Ishikawa (cell line): ENCODE measurements around the gene ABCC1.

Experiments
- CEBPB ChIP-seq: IDR thresholded peaks from 2 replicates; pipeline ENCODE4 v1.6.1; 2012
- CREB1 ChIP-seq: IDR thresholded peaks from 2 replicates; pipeline ENCODE4 v1.6.1; 2012; ENCODE audit warnings: low read depth
- EGR1 ChIP-seq: IDR thresholded peaks from 2 replicates; pipeline ENCODE4 v1.6.1; 2012
- EP300 ChIP-seq: IDR thresholded peaks from 2 replicates; pipeline ENCODE4 v1.6.1; 2012; ENCODE audit warnings: borderline replicate concordance
- FOXM1 ChIP-seq: IDR thresholded peaks from 2 replicates; pipeline ENCODE4 v1.6.1; 2012; ENCODE audit warnings: low read depth, borderline replicate concordance
- NFIC ChIP-seq: IDR thresholded peaks from 2 replicates; pipeline ENCODE4 v1.6.1; 2012
- RAD21 ChIP-seq: IDR thresholded peaks from 2 replicates; pipeline ENCODE4 v1.6.1; 2012; ENCODE audit warnings: low read depth
- TAF1 ChIP-seq: IDR thresholded peaks from 2 replicates; pipeline ENCODE4 v1.6.1; 2012; ENCODE audit warnings: low read depth, mild to moderate bottlenecking
- TCF12 ChIP-seq: IDR thresholded peaks from 2 replicates; pipeline ENCODE4 v1.6.1; 2012; ENCODE audit warnings: low read depth
- TEAD4 ChIP-seq: IDR thresholded peaks from 2 replicates; pipeline ENCODE4 v1.6.1; 2012
- USF1 ChIP-seq: IDR thresholded peaks from 2 replicates; pipeline ENCODE4 v1.6.1; 2012
- YY1 ChIP-seq: IDR thresholded peaks from 2 replicates; pipeline ENCODE4 v1.6.1; 2012; ENCODE audit warnings: low read depth
- ZBTB7A ChIP-seq: IDR thresholded peaks from 2 replicates; pipeline ENCODE4 v1.6.1; 2012; ENCODE audit warnings: low read depth
- TF ChIP-seq, protein P1 (sequence below): IDR thresholded peaks from 2 replicates; pipeline ENCODE4 v1.6.1; 2012; ENCODE audit warnings: low read depth, mild to moderate bottlenecking
- TF ChIP-seq, protein P2 (sequence below): IDR thresholded peaks from 2 replicates; pipeline ENCODE4 v1.6.1; 2012

ABCC1 gene

GRCh38 chr16:15916323-15916722 lies 33.1 kb upstream of the ABCC1 start:
- TF ChIP-seq USF1 = no peak
- no peak for TF ChIP-seq CEBPB
- TF ChIP-seq, protein P1, sequence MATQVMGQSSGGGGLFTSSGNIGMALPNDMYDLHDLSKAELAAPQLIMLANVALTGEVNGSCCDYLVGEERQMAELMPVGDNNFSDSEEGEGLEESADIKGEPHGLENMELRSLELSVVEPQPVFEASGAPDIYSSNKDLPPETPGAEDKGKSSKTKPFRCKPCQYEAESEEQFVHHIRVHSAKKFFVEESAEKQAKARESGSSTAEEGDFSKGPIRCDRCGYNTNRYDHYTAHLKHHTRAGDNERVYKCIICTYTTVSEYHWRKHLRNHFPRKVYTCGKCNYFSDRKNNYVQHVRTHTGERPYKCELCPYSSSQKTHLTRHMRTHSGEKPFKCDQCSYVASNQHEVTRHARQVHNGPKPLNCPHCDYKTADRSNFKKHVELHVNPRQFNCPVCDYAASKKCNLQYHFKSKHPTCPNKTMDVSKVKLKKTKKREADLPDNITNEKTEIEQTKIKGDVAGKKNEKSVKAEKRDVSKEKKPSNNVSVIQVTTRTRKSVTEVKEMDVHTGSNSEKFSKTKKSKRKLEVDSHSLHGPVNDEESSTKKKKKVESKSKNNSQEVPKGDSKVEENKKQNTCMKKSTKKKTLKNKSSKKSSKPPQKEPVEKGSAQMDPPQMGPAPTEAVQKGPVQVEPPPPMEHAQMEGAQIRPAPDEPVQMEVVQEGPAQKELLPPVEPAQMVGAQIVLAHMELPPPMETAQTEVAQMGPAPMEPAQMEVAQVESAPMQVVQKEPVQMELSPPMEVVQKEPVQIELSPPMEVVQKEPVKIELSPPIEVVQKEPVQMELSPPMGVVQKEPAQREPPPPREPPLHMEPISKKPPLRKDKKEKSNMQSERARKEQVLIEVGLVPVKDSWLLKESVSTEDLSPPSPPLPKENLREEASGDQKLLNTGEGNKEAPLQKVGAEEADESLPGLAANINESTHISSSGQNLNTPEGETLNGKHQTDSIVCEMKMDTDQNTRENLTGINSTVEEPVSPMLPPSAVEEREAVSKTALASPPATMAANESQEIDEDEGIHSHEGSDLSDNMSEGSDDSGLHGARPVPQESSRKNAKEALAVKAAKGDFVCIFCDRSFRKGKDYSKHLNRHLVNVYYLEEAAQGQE = no peak
- TF ChIP-seq RAD21 = no peak
- no peak for TF ChIP-seq ZBTB7A
- TF ChIP-seq YY1 = no peak
- TF ChIP-seq EP300 = no peak
- no peak for TF ChIP-seq NFIC
- no peak for TF ChIP-seq FOXM1
- TF ChIP-seq TAF1 = no peak
- no peak for TF ChIP-seq EGR1
- TF ChIP-seq TCF12 = no peak
- no peak for TF ChIP-seq TEAD4

DNA sequence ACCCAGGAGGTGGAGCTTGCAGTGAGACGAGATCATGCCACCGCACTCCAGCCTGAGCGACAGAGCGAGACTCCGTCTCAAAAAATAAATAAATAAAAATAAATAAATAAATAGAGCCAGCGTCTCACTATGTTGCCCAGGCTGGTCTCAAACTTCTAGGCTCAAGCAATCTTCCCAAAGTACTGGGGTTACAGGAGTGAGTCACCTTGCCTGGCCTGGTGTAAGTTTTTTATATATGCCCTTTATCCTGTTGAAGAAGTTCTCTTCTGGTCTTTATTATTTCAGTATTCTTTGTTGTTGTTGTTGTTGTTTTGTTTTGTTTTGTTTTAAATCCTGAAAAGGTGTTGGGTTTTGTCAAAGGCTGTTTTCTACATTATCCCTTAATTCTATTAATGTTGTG lies 30.1 kb upstream of the ABCC1 start:
- no peak for TF ChIP-seq EP300
- TF ChIP-seq FOXM1 = no peak
- no peak for TF ChIP-seq CREB1
- no peak for TF ChIP-seq CEBPB
- no peak for TF ChIP-seq TEAD4
- no peak for TF ChIP-seq EGR1
- no peak for TF ChIP-seq TAF1
- no peak for TF ChIP-seq ZBTB7A
- no peak for TF ChIP-seq USF1
- TF ChIP-seq YY1 = no peak
- no peak for TF ChIP-seq NFIC
- no peak for TF ChIP-seq TCF12
- TF ChIP-seq, protein P1 = no peak
- TF ChIP-seq RAD21 = no peak
- TF ChIP-seq, protein P2, sequence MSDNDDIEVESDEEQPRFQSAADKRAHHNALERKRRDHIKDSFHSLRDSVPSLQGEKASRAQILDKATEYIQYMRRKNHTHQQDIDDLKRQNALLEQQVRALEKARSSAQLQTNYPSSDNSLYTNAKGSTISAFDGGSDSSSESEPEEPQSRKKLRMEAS = no peak

DNA sequence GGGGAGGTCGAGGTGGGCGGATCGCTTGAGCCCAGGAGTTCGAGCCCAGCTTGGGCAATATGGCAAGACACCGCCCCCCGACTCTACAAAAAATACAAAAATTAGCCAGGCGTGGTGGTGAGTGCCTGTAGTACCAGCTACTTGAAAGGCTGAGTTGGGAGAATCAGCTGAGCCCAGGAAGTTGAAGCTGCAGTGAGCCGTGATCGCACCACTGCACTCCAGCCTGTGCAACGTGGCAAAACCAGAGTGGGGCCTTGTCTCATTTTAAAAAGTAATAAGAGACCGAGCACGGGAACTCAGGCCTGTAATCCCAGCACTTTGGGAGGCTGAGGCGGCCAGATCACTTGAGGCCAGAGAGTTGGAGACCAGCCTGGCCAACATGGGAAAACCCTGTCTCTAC lies 24.4 kb upstream of the ABCC1 start:
- no peak for TF ChIP-seq TEAD4
- no peak for TF ChIP-seq USF1
- no peak for TF ChIP-seq CEBPB
- no peak for TF ChIP-seq FOXM1
- no peak for TF ChIP-seq TCF12
- no peak for TF ChIP-seq ZBTB7A

DNA sequence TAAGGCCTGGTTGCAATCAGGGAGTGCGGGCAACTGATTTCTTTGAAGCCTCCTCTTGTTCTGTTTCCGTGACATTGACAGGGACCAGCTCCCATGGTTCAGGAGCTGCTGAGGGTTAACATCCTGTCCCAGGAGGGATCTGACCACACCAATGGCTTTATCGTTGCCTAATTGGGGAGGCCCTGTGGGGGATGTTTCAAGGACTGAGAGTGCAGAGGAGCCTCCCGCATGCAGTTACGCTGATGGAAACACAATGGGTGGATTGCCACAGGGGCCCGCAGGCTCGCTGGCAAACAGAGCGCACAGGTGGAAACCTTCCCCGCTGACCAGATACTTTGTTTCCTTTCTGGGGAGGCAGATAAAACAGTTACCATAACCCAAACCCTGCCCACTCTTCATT lies 23.8 kb upstream of the ABCC1 start:
- no peak for TF ChIP-seq FOXM1
- TF ChIP-seq YY1 = no peak
- no peak for TF ChIP-seq TEAD4
- TF ChIP-seq, protein P2 = no peak
- no peak for TF ChIP-seq TAF1
- no peak for TF ChIP-seq NFIC
- no peak for TF ChIP-seq EGR1
- TF ChIP-seq CREB1 = no peak
- no peak for TF ChIP-seq ZBTB7A
- TF ChIP-seq EP300 = no peak

DNA sequence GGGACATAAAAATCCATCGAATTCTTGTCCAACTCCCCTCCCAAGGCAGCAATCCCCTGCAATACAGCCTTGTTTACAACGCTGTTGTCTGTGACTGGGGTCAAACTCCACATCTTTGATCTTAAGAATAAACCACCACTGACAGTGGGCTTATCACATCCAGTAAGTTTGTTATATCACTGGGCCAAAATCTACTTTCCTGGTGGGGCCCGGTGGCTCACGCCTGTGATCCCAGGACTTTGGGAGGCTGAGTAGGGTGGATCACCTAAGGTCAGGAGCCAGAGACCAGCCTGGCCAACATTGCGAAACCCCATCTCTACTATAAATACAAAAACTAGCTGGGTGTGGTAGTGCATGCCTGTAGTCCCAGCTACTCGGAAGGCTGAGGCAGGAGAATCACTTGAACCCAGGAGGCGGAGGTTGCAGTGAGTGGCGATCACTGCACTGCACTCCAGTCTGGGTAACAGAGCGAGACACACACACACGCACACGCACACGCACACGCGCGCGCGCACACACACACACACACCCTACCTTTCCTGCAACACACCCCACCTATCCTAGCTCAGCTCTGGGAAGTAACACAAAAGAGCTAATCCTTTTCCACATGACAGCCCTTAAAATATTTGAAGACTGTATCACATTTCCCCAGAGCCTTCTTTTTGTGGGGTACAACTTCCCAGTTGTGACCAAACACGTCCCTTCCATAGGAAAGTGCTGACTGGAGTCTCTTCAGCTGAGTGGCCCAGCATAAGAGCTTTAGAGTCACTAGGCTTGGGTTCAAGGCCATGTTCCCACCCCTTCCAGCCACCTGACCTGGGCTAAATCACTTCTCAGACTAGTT lies 20.9 kb upstream of the ABCC1 start:
- TF ChIP-seq CEBPB (peak; percentile 94), USF1 (peak; percentile 45; the same call in 1 of the 2 replicates), TCF12 (no peak), NFIC (no peak)
